MM.1S (cell line): ENCODE data around the gene GPD1L.

Source experiments
- DNase-seq: peaks from one replicate; pipeline ENCODE4 v3.0.0-alpha.2; 2015
- H2AFZ ChIP-seq: fragments of 300-600 bp; sonication (generic); 2 replicates; pipeline ENCODE4 v1.6.0; 2016; ENCODE audit warnings: antibody characterized with exemption, low read length
- H3F3A ChIP-seq: fragments of 300-600 bp; sonication (generic); 2 replicates; pipeline ENCODE4 v1.6.1; 2016; ENCODE audit warnings: mild to moderate bottlenecking, antibody characterized with exemption, low read length, moderate library complexity, mixed read lengths; ENCODE audit not compliant: insufficient read depth
- H3K27ac ChIP-seq: fragments of 300-600 bp; sonication (generic); 2 replicates; pipeline ENCODE4 v1.5.1; 2016; ENCODE audit warnings: mild to moderate bottlenecking, low read length
- H3K27me3 ChIP-seq: fragments of 300-600 bp; sonication (generic); replicated peaks from 2 replicates; pipeline ENCODE4 v1.6.0; 2016; ENCODE audit warnings: low read length; ENCODE audit not compliant: insufficient read depth
- H3K36me3 ChIP-seq: fragments of 300-600 bp; sonication (generic); replicated peaks from 2 replicates; pipeline ENCODE4 v1.6.1; 2016; ENCODE audit warnings: mild to moderate bottlenecking, low read length, mixed read lengths; ENCODE audit not compliant: insufficient read depth
- H3K4me1 ChIP-seq: fragments of 300-600 bp; sonication (generic); 2 replicates; pipeline ENCODE4 v1.6.1; 2016; ENCODE audit warnings: low read length, mixed read lengths
- H3K4me2 ChIP-seq: fragments of 300-600 bp; sonication (generic); 2 replicates; pipeline ENCODE4 v1.6.0; 2016; ENCODE audit warnings: low read depth, low read length
- H3K4me3 ChIP-seq: fragments of 300-600 bp; sonication (generic); 2 replicates; pipeline ENCODE4 v1.5.1; 2016; ENCODE audit warnings: low read length, mixed read lengths
- H3K79me2 ChIP-seq: fragments of 300-600 bp; sonication (generic); 2 replicates; pipeline ENCODE4 v1.6.1; 2016; ENCODE audit warnings: mixed run types, low read length, mixed read lengths
- H3K9ac ChIP-seq: fragments of 300-600 bp; sonication (generic); 2 replicates; pipeline ENCODE4 v1.6.1; 2016; ENCODE audit warnings: low read length, mixed read lengths
- H3K9me2 ChIP-seq: fragments of 300-600 bp; sonication (generic); replicated peaks from 2 replicates; pipeline ENCODE4 v1.6.1; 2016; ENCODE audit warnings: mild to moderate bottlenecking, low read length, mixed read lengths; ENCODE audit not compliant: insufficient read depth
- H3K9me3 ChIP-seq: fragments of 300-600 bp; sonication (generic); replicated peaks from 2 replicates; pipeline ENCODE4 v1.6.1; 2016; ENCODE audit warnings: mild to moderate bottlenecking, low read length, mixed read lengths; ENCODE audit not compliant: insufficient read depth
- H4K20me1 ChIP-seq: fragments of 300-600 bp; sonication (generic); 2 replicates; pipeline ENCODE4 v1.6.1; 2016; ENCODE audit warnings: mild to moderate bottlenecking, low read length, moderate library complexity, mixed read lengths; ENCODE audit not compliant: insufficient read depth
- CTCF ChIP-seq: fragments of 300-600 bp; sonication (generic); IDR thresholded peaks from 2 replicates; pipeline ENCODE4 v1.5.1; 2016; ENCODE audit warnings: antibody characterized with exemption, low read length, mixed read lengths
- EZH2 ChIP-seq: fragments of 300-600 bp; sonication (generic); optimal IDR thresholded peaks from 2 replicates; pipeline ENCODE3; 2017; ENCODE audit warnings: low read depth, mild to moderate bottlenecking, antibody characterized with exemption, low read length, mixed read lengths
- EZH2phosphoT487 ChIP-seq: fragments of 300-600 bp; sonication (generic); IDR thresholded peaks from 2 replicates; pipeline ENCODE4 v1.6.1; 2018; ENCODE audit warnings: antibody characterized with exemption, low read length

GPD1L gene

GRCh38 chr3:32129832-32130231, 23.4 kb downstream of the GPD1L start:
- Histone ChIP-seq H3K4me3 (no peak overlapping the region), H3K27ac (no peak overlapping the region), H3K4me2 (no peak overlapping the region), H3F3A (no peaks in the 10 kb centered on the region), H2AFZ (no peak overlapping the region), H3K9ac (no peak overlapping the region), H3K9me2 (no peaks in the 10 kb centered on the region), H3K79me2 (no peaks in the 10 kb centered on the region), H3K36me3 (no peaks in the 10 kb centered on the region), H3K9me3 (no peaks in the 10 kb centered on the region), H3K4me1 (no peaks in the 10 kb centered on the region), H4K20me1 (no peaks in the 10 kb centered on the region), H3K27me3 (no peaks in the 10 kb centered on the region)
- DNase-seq: no peak
- TF ChIP-seq EZH2: no peak
- TF ChIP-seq CTCF: no peak
- no peak for TF ChIP-seq EZH2phosphoT487

GRCh38 chr3:32132121-32132520, 25.7 kb downstream of the GPD1L start:
- no peaks in the 10 kb centered on the region for H3K36me3 ChIP-seq
- no peaks in the 10 kb centered on the region for H3K4me1 ChIP-seq
- H3K79me2 ChIP-seq: no peaks in the 10 kb centered on the region
- no peak overlapping the region for H3K4me2 ChIP-seq
- TF ChIP-seq EZH2phosphoT487: no peak
- TF ChIP-seq EZH2: no peak
- TF ChIP-seq CTCF: no peak
- no peak for DNase-seq
- no peak overlapping the region for H3K27ac ChIP-seq
- no peaks in the 10 kb centered on the region for H4K20me1 ChIP-seq
- no peak overlapping the region for H2AFZ ChIP-seq
- H3K9me2 ChIP-seq: no peaks in the 10 kb centered on the region
- H3F3A ChIP-seq: no peaks in the 10 kb centered on the region
- no peaks in the 10 kb centered on the region for H3K27me3 ChIP-seq
- no peak overlapping the region for H3K9ac ChIP-seq
- no peaks in the 10 kb centered on the region for H3K9me3 ChIP-seq
- H3K4me3 ChIP-seq: no peak overlapping the region

GRCh38 chr3:32132706-32133105, 26.3 kb downstream of the GPD1L start:
- H3K36me3 ChIP-seq: no peaks in the 10 kb centered on the region
- H3K4me3 ChIP-seq: no peak overlapping the region
- H3K4me2 ChIP-seq: no peak overlapping the region
- H3K9ac ChIP-seq: no peak overlapping the region
- no peak overlapping the region for H3K27ac ChIP-seq
- H3K9me2 ChIP-seq: no peaks in the 10 kb centered on the region
- TF ChIP-seq EZH2phosphoT487 (no peak), EZH2 (no peak), CTCF (no peak)
- no peaks in the 10 kb centered on the region for H3K9me3 ChIP-seq
- no peaks in the 10 kb centered on the region for H3K79me2 ChIP-seq
- H4K20me1 ChIP-seq: no peaks in the 10 kb centered on the region
- no peaks in the 10 kb centered on the region for H3K4me1 ChIP-seq
- DNase-seq: no peak
- H3K27me3 ChIP-seq: no peaks in the 10 kb centered on the region
- no peaks in the 10 kb centered on the region for H3F3A ChIP-seq
- no peak overlapping the region for H2AFZ ChIP-seq
